BLaER1 (cell line): Measurements from ENCODE around the gene OLFML2B.
"Not testable (repeated sequence)": the region's sequence is repeated elsewhere in the genome, so short reads cannot be mapped to it uniquely, and the experiment has no call there.

Experiments
- H3K27ac ChIP-seq: shearing (Covaris generic); formaldehyde crosslinking; 2 replicates; pipeline ENCODE4 v1.8.1; 2022
- H3K27me3 ChIP-seq: shearing (Covaris generic); formaldehyde crosslinking; 2 replicates; pipeline ENCODE4 v1.8.1; 2022
- H3K36me3 ChIP-seq: shearing (Covaris generic); formaldehyde crosslinking; 2 replicates; pipeline ENCODE4 v1.8.1; 2022
- H3K4me1 ChIP-seq: shearing (Covaris generic); formaldehyde crosslinking; 2 replicates; pipeline ENCODE4 v1.8.1; 2022
- H3K4me2 ChIP-seq: shearing (Covaris generic); formaldehyde crosslinking; 2 replicates; pipeline ENCODE4 v1.8.1; 2022
- H3K4me3 ChIP-seq: shearing (Covaris generic); formaldehyde crosslinking; 2 replicates; pipeline ENCODE4 v1.8.1; 2022
- H3K9ac ChIP-seq: shearing (Covaris generic); formaldehyde crosslinking; 2 replicates; pipeline ENCODE4 v1.8.1; 2022
- H3K9me3 ChIP-seq: shearing (Covaris generic); formaldehyde crosslinking; 2 replicates; pipeline ENCODE4 v1.8.1; 2022
- H4K20me1 ChIP-seq: shearing (Covaris generic); formaldehyde crosslinking; 2 replicates; pipeline ENCODE4 v1.8.1; 2022
- Cebpa-rat ChIP-seq: shearing (Covaris generic); IDR thresholded peaks from 2 replicates; pipeline ENCODE4 v1.8.1; 2022

OLFML2B gene

GRCh38 chr1:162023547-162024501 is at the start of gene OLFML2B:
TSS of gene OLFML2B (minus strand) at chr1:162023869. CDS start at chr1:162023430, 439 bp downstream.
- Histone ChIP-seq H3K4me1 (peaks cover 5% of the 10 kb centered on the region), H3K9ac (peak within 1 kb of the TSS; percentile 59; the same call in 1 of the 2 replicates), H3K9me3 (no peaks in the 10 kb centered on the region), H3K27me3 (peaks cover 12% of the 10 kb centered on the region), H3K4me3 (peak within 1 kb of the TSS; percentile 75), H3K27ac (no peak within 1 kb of the TSS), H3K4me2 (peak within 1 kb of the TSS; percentile 92), H3K36me3 (no peaks in the 10 kb centered on the region), H4K20me1 (no peaks in the 10 kb centered on the region)
- TF ChIP-seq Cebpa-rat: no peak

- Histone ChIP-seq H3K4me1 (peaks cover 15% of the 10 kb centered on the region), H3K36me3 (no peaks in the 10 kb centered on the region), H3K4me3 (no peak overlapping the region), H4K20me1 (0 out of 2 replicates have a peak, but pooled peaks cover 5% of the 10 kb centered on the region), H3K4me2 (no peak overlapping the region), H3K9ac (no peak overlapping the region), H3K27me3 (peaks cover 27% of the 10 kb centered on the region), H3K9me3 (no peaks in the 10 kb centered on the region), H3K27ac (no peak overlapping the region)
- no peak for TF ChIP-seq Cebpa-rat
These were observed 49.1 kb upstream of the OLFML2B start for GRCh38 chr1:162072740-162073139.

DNA sequence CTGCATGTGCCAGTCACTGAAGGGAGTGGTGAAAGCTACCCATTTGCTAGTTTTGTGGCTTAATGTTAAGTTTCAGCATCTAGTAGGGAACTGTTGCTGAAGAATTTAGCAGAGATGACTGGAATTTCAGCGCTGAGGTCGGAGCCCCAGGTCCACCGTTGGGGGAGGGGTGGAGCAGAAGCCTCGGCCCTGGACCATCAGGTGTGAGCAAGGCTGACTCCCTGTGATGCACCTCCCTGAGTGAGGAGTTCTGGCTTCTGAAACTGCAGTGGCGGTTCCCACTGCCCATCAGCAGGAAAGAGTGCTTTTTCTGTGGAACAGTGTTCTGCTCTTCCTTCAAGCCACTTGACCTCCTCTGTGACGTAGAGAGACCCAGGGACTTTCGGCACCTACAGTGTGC is 47.2 kb upstream of the OLFML2B start:
- Histone ChIP-seq H3K4me1 (peaks cover 15% of the 10 kb centered on the region), H3K9me3 (no peaks in the 10 kb centered on the region), H3K4me3 (no peak overlapping the region), H3K36me3 (no peaks in the 10 kb centered on the region), H3K4me2 (no peak overlapping the region), H4K20me1 (0 out of 2 replicates have a peak, but pooled peaks cover 5% of the 10 kb centered on the region), H3K9ac (no peak overlapping the region), H3K27me3 (peaks cover 27% of the 10 kb centered on the region), H3K27ac (no peak overlapping the region)
- TF ChIP-seq Cebpa-rat: no peak

DNA sequence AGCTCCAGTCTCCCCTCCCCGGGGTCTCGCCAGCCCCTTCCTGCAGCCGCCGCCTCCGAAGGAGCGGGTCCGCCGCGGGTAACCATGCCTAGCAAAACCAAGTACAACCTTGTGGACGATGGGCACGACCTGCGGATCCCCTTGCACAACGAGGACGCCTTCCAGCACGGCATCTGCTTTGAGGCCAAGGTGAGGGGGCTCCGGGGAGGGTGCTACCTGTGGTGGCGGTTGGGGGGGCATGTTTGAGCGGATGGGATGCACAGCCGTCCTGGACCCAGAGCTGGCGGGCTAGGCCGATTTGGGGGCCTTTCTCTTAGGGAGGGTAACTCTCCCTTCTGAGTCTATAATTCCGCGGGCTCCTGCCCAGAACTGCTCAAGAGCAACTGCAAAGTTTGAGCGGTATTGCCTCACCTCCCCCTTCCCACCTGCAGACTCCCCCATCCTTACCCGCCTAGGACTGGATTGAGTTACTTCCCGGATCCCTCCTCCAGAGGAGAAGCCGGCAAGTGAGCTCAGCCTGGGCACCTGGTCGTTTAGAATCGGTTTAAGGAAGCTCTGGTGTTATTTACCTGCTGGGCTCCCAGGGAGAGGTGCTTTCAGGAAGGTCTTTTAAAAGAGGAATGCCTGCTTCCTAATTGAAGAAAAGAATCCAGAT is 46.6 kb upstream of the OLFML2B start:
- Histone ChIP-seq H3K27me3 (peaks cover 27% of the 10 kb centered on the region), H3K4me1 (peaks cover 15% of the 10 kb centered on the region), H3K27ac (no peak overlapping the region), H3K36me3 (no peaks in the 10 kb centered on the region), H3K9me3 (no peaks in the 10 kb centered on the region), H3K4me2 (peak overlapping the region; percentile 95), H3K9ac (peak overlapping the region; percentile 70), H4K20me1 (0 out of 2 replicates have a peak, but pooled peaks cover 5% of the 10 kb centered on the region), H3K4me3 (peak overlapping the region; percentile 86)
- TF ChIP-seq Cebpa-rat: no peak

- Histone ChIP-seq H3K4me3 (peak within 1 kb of the TSS; percentile 86), H3K27ac (no peak within 1 kb of the TSS; the same call in 1 of the 2 replicates), H3K4me1 (peaks cover 15% of the 10 kb centered on the region), H3K27me3 (peaks cover 27% of the 10 kb centered on the region), H3K9ac (peak within 1 kb of the TSS; percentile 70), H4K20me1 (0 out of 2 replicates have a peak, but pooled peaks cover 5% of the 10 kb centered on the region), H3K9me3 (no peaks in the 10 kb centered on the region), H3K4me2 (peak within 1 kb of the TSS; percentile 95), H3K36me3 (no peaks in the 10 kb centered on the region)
- TF ChIP-seq Cebpa-rat: no peak
These were observed 45.8 kb upstream of the OLFML2B start, which contains the start of gene NOS1AP for GRCh38 chr1:162069334-162070093. TSS of gene NOS1AP (plus strand) at chr1:162069691. CDS start at chr1:162070178, 487 bp downstream.

- TF ChIP-seq Cebpa-rat: no peak
- H3K9ac ChIP-seq: no peak overlapping the region
- no peak overlapping the region for H3K4me2 ChIP-seq
- no peaks in the 10 kb centered on the region for H3K9me3 ChIP-seq
- H3K27ac ChIP-seq: no peak overlapping the region
- H3K4me3 ChIP-seq: no peak overlapping the region
- H3K4me1 ChIP-seq: peaks cover 15% of the 10 kb centered on the region
- no peaks in the 10 kb centered on the region for H3K36me3 ChIP-seq
- peaks cover 27% of the 10 kb centered on the region for H3K27me3 ChIP-seq
- H4K20me1 ChIP-seq: 0 out of 2 replicates have a peak, but pooled peaks cover 5% of the 10 kb centered on the region
These were observed 44.6 kb upstream of the OLFML2B start for GRCh38 chr1:162068301-162068700.

DNA sequence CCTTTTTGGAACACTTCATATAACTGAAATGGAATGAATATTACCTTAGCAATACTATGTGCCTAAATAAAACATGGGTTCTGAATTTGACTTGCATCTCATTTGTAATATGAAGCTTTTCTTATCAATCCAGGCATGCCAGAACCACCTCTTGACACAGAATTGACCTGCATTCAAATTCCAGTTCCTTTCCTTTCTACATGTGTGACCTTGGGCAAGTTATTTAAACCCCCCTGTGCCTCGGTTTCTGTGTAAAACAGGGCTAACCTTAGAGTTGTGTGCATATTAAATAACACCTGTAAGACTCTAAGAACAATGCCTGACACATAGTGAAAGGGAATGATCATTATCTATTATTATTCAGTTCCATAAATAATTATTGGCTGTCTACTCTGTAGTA is 43.8 kb upstream of the OLFML2B start:
- 0 out of 2 replicates have a peak, but pooled peaks cover 5% of the 10 kb centered on the region for H4K20me1 ChIP-seq
- no peak for TF ChIP-seq Cebpa-rat
- H3K4me1 ChIP-seq: peaks cover 15% of the 10 kb centered on the region
- no peaks in the 10 kb centered on the region for H3K9me3 ChIP-seq
- H3K9ac ChIP-seq: no peak overlapping the region
- H3K4me3 ChIP-seq: no peak overlapping the region
- H3K27ac ChIP-seq: no peak overlapping the region
- H3K36me3 ChIP-seq: no peaks in the 10 kb centered on the region
- H3K27me3 ChIP-seq: peaks cover 27% of the 10 kb centered on the region
- no peak overlapping the region for H3K4me2 ChIP-seq

DNA sequence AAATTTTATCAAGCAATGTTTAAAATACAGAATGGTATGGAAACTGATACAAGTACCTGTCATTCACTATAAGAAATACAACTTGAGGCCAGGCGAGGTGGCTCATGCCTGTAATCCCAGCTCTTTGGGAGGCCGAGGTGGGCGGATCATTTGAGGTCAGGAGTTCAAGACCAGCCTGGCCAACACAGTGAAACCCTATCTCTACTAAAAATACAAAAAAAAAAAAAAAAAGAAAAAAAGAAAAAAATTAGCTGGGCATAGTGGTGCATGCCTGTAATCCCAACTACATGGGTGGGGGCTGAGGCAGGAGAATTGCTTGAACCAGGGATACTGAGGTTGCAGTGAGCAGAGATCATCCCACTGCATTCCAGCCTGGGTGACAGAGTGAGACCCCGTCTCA is 43.2 kb upstream of the OLFML2B start:
- Histone ChIP-seq H3K27me3 (peaks cover 22% of the 10 kb centered on the region), H3K4me1 (peaks cover 15% of the 10 kb centered on the region)

GRCh38 chr1:162065016-162065415 is 41.3 kb upstream of the OLFML2B start:
- TF ChIP-seq Cebpa-rat: no peak
- Histone ChIP-seq H3K4me3 (no peak overlapping the region), H3K4me1 (peaks cover 7% of the 10 kb centered on the region), H3K4me2 (no peak overlapping the region), H3K9me3 (no peaks in the 10 kb centered on the region), H3K9ac (no peak overlapping the region), H4K20me1 (no peaks in the 10 kb centered on the region), H3K36me3 (no peaks in the 10 kb centered on the region), H3K27ac (no peak overlapping the region), H3K27me3 (peaks cover 4% of the 10 kb centered on the region)

More for the DNA sequence above, 43.2 kb upstream of the OLFML2B start:
- not testable (repeated sequence) for H3K4me2 ChIP-seq, H3K36me3 ChIP-seq, H3K9me3 ChIP-seq, H3K27ac ChIP-seq, H3K9ac ChIP-seq, H3K4me3 ChIP-seq, H4K20me1 ChIP-seq
